ENCODE measurements around the gene ESYT3. TPM values are rescaled to one million over a fixed set of nuclear protein-coding genes. Genes with fewer than 3 reads are reported as not detected.

The ESYT3 gene
- total RNA-seq, 1 donor from 2014 or later: not detected

DNA sequence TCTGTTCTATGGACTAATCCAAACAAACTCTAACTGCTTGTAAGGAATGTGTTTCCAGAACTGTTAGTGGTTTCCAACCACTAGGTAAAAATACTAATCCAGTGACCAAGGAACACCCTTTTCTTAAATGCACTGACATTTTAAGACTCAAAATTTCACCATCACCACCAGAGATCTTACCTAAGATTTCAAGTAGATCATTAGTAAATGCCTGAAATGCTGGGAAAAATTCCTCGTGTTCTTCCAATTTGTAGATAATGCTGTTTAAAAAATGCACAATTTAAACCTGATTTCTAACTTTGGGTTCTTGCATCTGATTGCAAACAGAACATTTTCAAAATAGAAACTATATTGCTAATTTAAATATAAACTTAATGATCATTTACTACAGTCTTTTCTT is 63.4 kb downstream of the ESYT3 start:
- DNase-seq (ENCODE audit: low spot score in 2 of 2): no peak
- no peak overlapping the region for H3K4me3 ChIP-seq
- no peaks in the 10 kb centered on the region for H3K9me3 ChIP-seq
- no peak overlapping the region for H3K27ac ChIP-seq
- TF ChIP-seq CTCF (IDR thresholded peaks at IDR 0.05): no peak
- no peaks in the 10 kb centered on the region for H3K27me3 ChIP-seq
- intact Hi-C loops (cut with DNase I): no loop called here
- H3K36me3 ChIP-seq: peaks cover 6 to 18% of the 10 kb centered on the region in 2 donors
- H3K4me1 ChIP-seq: no peaks in the 10 kb centered on the region

GRCh38 chr3:138498991-138499390 is 64.6 kb downstream of the ESYT3 start:
- H3K9me3 ChIP-seq: no peaks in the 10 kb centered on the region
- TF ChIP-seq CTCF (IDR thresholded peaks at IDR 0.05): no peak
- H3K4me3 ChIP-seq: no peak overlapping the region
- intact Hi-C loops (cut with DNase I): no loop called here
- DNase-seq (ENCODE audit: low spot score in 2 of 2): no peak
- H3K27ac ChIP-seq: no peak overlapping the region
- H3K27me3 ChIP-seq: no peaks in the 10 kb centered on the region
- H3K36me3 ChIP-seq: peaks cover 6 to 13% of the 10 kb centered on the region in 2 donors
- H3K4me1 ChIP-seq: no peaks in the 10 kb centered on the region

GRCh38 chr3:138507524-138507923 is 73.1 kb downstream of the ESYT3 start:
- no peak for TF ChIP-seq CTCF (IDR thresholded peaks at IDR 0.05)
- DNase-seq (ENCODE audit: low spot score in 2 of 2): no peak
- Histone ChIP-seq H3K4me3 (no peak overlapping the region), H3K9me3 (no peaks in the 10 kb centered on the region), H3K27ac (no peak overlapping the region), H3K4me1 (no peaks in the 10 kb centered on the region), H3K27me3 (no peaks in the 10 kb centered on the region), H3K36me3 (peaks cover 4 to 6% of the 10 kb centered on the region in 2 donors)
- intact Hi-C loops (cut with DNase I): no loop called here

GRCh38 chr3:138509586-138509985 is 75.2 kb downstream of the ESYT3 start:
- intact Hi-C loops (cut with DNase I): no loop called here
- H3K36me3 ChIP-seq: peaks cover 4 to 6% of the 10 kb centered on the region in 2 donors
- no peak overlapping the region for H3K27ac ChIP-seq
- TF ChIP-seq CTCF (IDR thresholded peaks at IDR 0.05): no peak
- DNase-seq (ENCODE audit: low spot score in 2 of 2): no peak
- no peak overlapping the region for H3K4me3 ChIP-seq
- no peaks in the 10 kb centered on the region for H3K9me3 ChIP-seq
- no peaks in the 10 kb centered on the region for H3K27me3 ChIP-seq
- no peaks in the 10 kb centered on the region for H3K4me1 ChIP-seq

GRCh38 chr3:138511945-138512344 is 77.5 kb downstream of the ESYT3 start:
- H3K27me3 ChIP-seq: no peaks in the 10 kb centered on the region
- H3K36me3 ChIP-seq: peaks cover 0 to 6% of the 10 kb centered on the region in 2 donors
- no peak for TF ChIP-seq CTCF (IDR thresholded peaks at IDR 0.05)
- no peak overlapping the region for H3K4me3 ChIP-seq
- DNase-seq (ENCODE audit: low spot score in 2 of 2): no peak
- H3K4me1 ChIP-seq: no peaks in the 10 kb centered on the region
- H3K9me3 ChIP-seq: no peaks in the 10 kb centered on the region
- intact Hi-C loops (cut with DNase I): no loop called here
- no peak overlapping the region for H3K27ac ChIP-seq
